Measurements from ENCODE around the gene CST3.

- no peak for TF ChIP-seq TAF1 (IDR thresholded peaks at IDR 0.05; ENCODE audit: borderline replicate concordance, insufficient read depth, low read length)
- TF ChIP-seq, protein P1, sequence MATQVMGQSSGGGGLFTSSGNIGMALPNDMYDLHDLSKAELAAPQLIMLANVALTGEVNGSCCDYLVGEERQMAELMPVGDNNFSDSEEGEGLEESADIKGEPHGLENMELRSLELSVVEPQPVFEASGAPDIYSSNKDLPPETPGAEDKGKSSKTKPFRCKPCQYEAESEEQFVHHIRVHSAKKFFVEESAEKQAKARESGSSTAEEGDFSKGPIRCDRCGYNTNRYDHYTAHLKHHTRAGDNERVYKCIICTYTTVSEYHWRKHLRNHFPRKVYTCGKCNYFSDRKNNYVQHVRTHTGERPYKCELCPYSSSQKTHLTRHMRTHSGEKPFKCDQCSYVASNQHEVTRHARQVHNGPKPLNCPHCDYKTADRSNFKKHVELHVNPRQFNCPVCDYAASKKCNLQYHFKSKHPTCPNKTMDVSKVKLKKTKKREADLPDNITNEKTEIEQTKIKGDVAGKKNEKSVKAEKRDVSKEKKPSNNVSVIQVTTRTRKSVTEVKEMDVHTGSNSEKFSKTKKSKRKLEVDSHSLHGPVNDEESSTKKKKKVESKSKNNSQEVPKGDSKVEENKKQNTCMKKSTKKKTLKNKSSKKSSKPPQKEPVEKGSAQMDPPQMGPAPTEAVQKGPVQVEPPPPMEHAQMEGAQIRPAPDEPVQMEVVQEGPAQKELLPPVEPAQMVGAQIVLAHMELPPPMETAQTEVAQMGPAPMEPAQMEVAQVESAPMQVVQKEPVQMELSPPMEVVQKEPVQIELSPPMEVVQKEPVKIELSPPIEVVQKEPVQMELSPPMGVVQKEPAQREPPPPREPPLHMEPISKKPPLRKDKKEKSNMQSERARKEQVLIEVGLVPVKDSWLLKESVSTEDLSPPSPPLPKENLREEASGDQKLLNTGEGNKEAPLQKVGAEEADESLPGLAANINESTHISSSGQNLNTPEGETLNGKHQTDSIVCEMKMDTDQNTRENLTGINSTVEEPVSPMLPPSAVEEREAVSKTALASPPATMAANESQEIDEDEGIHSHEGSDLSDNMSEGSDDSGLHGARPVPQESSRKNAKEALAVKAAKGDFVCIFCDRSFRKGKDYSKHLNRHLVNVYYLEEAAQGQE (IDR thresholded peaks at IDR 0.05; ENCODE audit: insufficient read depth in 1 of 2, low read depth in 2 of 2, low read length in 2 of 2): no peak
- TF ChIP-seq SIN3A (IDR thresholded peaks at IDR 0.05; ENCODE audit: borderline replicate concordance, insufficient read depth, low read length): no peak
- TF ChIP-seq POLR2AphosphoS5 (IDR thresholded peaks at IDR 0.05; ENCODE audit: low read depth, low read length): no peak
Observed at GRCh38 chr20:23587631-23588030, 50.1 kb downstream of the CST3 start.

All from PFSK-1 (cell line).